GM23338 (cell line): ENCODE results near the gene PCDHA8. TPM values are rescaled to one million over a fixed set of nuclear protein-coding genes. Genes with fewer than 3 reads are reported as not detected.
A peak's percentile ranks its signal among the peaks of the same experiment; 100 is the strongest.

Experiments used
- ATAC-seq: fragments of 200-7000 bp; cut with Tn5 transposase; 3 replicates; pipeline ENCODE4 v1.9.1; 2020
- DNase-seq: peaks from one replicate; pipeline ENCODE4 v3.0.0-alpha.2; 2015; ENCODE audit warnings: low spot score
- H2AFZ ChIP-seq: fragments of 200-600 bp; sonication (generic); 2 replicates; pipeline ENCODE4 v1.8.0; 2016; ENCODE audit warnings: antibody characterized with exemption, mild to moderate bottlenecking, moderate library complexity
- H3F3A ChIP-seq: fragments of 200-600 bp; sonication (generic); replicated peaks from 2 replicates; pipeline ENCODE4 v1.8.0; 2017; ENCODE audit warnings: antibody characterized with exemption, mixed run types, low read depth
- H3K27ac ChIP-seq: fragments of 200-600 bp; sonication (generic); 2 replicates; pipeline ENCODE4 v1.6.1; 2016; ENCODE audit warnings: low read depth
- H3K27me3 ChIP-seq: fragments of 200-600 bp; sonication (generic); 2 replicates; pipeline ENCODE4 v1.8.0; 2016; ENCODE audit warnings: mild to moderate bottlenecking, mixed run types, moderate library complexity; ENCODE audit not compliant: insufficient read depth
- H3K36me3 ChIP-seq: fragments of 200-600 bp; sonication (generic); 2 replicates; pipeline ENCODE4 v1.8.0; 2016; ENCODE audit warnings: mild to moderate bottlenecking; ENCODE audit not compliant: insufficient read depth
- H3K4me1 ChIP-seq: fragments of 200-600 bp; sonication (generic); 2 replicates; pipeline ENCODE4 v1.8.0; 2016; ENCODE audit warnings: mild to moderate bottlenecking, moderate library complexity; ENCODE audit not compliant: insufficient read depth
- H3K4me2 ChIP-seq: fragments of 200-600 bp; sonication (generic); 2 replicates; pipeline ENCODE4 v1.7.1; 2017; ENCODE audit warnings: mixed run types
- H3K4me3 ChIP-seq: fragments of 200-600 bp; sonication (generic); 2 replicates; pipeline ENCODE4 v1.6.1; 2016; ENCODE audit warnings: mixed run types
- H3K79me2 ChIP-seq: fragments of 200-600 bp; sonication (generic); replicated peaks from 2 replicates; pipeline ENCODE4 v1.8.0; 2017; ENCODE audit warnings: mild to moderate bottlenecking; ENCODE audit not compliant: insufficient read depth
- H3K9me2 ChIP-seq: fragments of 200-600 bp; sonication (generic); 2 replicates; pipeline ENCODE4 v1.8.0; 2017; ENCODE audit not compliant: insufficient read depth
- H4K20me1 ChIP-seq: fragments of 200-600 bp; sonication (generic); replicated peaks from 2 replicates; pipeline ENCODE4 v1.8.0; 2017; ENCODE audit warnings: mild to moderate bottlenecking; ENCODE audit not compliant: insufficient read depth
- H3K27ac Mint-ChIP-seq: 2 replicates; pipeline ENCODE4 v1.8.0; 2020; ENCODE audit warnings: inconsistent platforms, mild to moderate bottlenecking, moderate library complexity, mixed read lengths
- H3K27me3 Mint-ChIP-seq: 3 replicates; pipeline ENCODE4 v1.8.0; 2022; ENCODE audit warnings: low read depth, mild to moderate bottlenecking, moderate library complexity, mixed read lengths, inconsistent platforms; ENCODE audit not compliant: insufficient read depth, poor library complexity
- H3K36me3 Mint-ChIP-seq: 3 replicates; pipeline ENCODE4 v1.8.0; 2021; ENCODE audit warnings: low read depth, mild to moderate bottlenecking, inconsistent platforms, moderate library complexity, mixed read lengths
- H3K4me1 Mint-ChIP-seq: 3 replicates; pipeline ENCODE4 v1.8.0; 2020; ENCODE audit warnings: mild to moderate bottlenecking, inconsistent platforms, mixed read lengths
- H3K4me3 Mint-ChIP-seq: 3 replicates; pipeline ENCODE4 v1.8.0; 2021; ENCODE audit warnings: moderate library complexity, mild to moderate bottlenecking, inconsistent platforms, mixed read lengths
- H3K9me3 Mint-ChIP-seq: 3 replicates; pipeline ENCODE4 v1.8.0; 2020; ENCODE audit warnings: moderate library complexity, mild to moderate bottlenecking, inconsistent platforms, mixed read lengths
- EZH2 ChIP-seq: fragments of 200-600 bp; sonication (generic); IDR thresholded peaks from one replicate; pipeline ENCODE4 v1.8.0; 2017; ENCODE audit warnings: antibody characterized with exemption, mild to moderate bottlenecking, low read depth; ENCODE audit not compliant: unreplicated experiment
- NANOG ChIP-seq: IDR thresholded peaks from 2 replicates; pipeline ENCODE4 v1.6.1; 2016; ENCODE audit warnings: antibody characterized with exemption, borderline replicate concordance
- POLR2AphosphoS5 ChIP-seq: IDR thresholded peaks from 2 replicates; pipeline ENCODE4 v1.6.1; 2016; ENCODE audit warnings: antibody characterized with exemption, low read depth
- ZNF114 ChIP-seq: fragments of 250-450 bp; sonication (Bioruptor Pico); IDR thresholded peaks from 2 replicates; pipeline ENCODE4 v1.5.0; 2020; ENCODE audit warnings: mild to moderate bottlenecking, moderate library complexity
- polyA plus RNA-seq: library from polyadenylated mRNA; unstranded; fragments of >200 nt; fragmentation: Nextera tagmentation; extraction: Ambion mirVana; gene quantifications from 2 replicates; pipeline ENCODE4 v1.2.1, GENCODE V29; 2016
- total RNA-seq: library from RNA; depleted of rRNA; stranded (reverse); fragments of >200 nt; shearing (Covaris generic); gene quantifications from 2 replicates; pipeline ENCODE4 v1.2.3, GENCODE V29; 2014
- TF ChIP-seq, protein P1 (sequence below), 2 experiments: fragments of 200-600 bp in 1 of 2; sonication (generic) in 1 of 2; conservative IDR thresholded peaks; 2 replicates each; pipeline versions ENCODE4 v1.5.1 to v1.6.1; 2016 to 2017; ENCODE audit warnings: antibody characterized with exemption in 2 of 2, low read depth in 2 of 2, mild to moderate bottlenecking in 2 of 2, moderate library complexity in 1 of 2
- TF ChIP-seq, protein P2 (sequence below): IDR thresholded peaks from 2 replicates; pipeline ENCODE4 v1.6.1; 2016; ENCODE audit warnings: antibody characterized with exemption
- TF ChIP-seq, protein P3 (sequence below): IDR thresholded peaks from one replicate; pipeline ENCODE4 v1.6.1; 2018; ENCODE audit warnings: antibody characterized with exemption; ENCODE audit not compliant: unreplicated experiment

PCDHA8 gene
- total and polyA plus RNA-seq, 2 experiments from 2014 or later, result 0.86 to 3.1 TPM

DNA sequence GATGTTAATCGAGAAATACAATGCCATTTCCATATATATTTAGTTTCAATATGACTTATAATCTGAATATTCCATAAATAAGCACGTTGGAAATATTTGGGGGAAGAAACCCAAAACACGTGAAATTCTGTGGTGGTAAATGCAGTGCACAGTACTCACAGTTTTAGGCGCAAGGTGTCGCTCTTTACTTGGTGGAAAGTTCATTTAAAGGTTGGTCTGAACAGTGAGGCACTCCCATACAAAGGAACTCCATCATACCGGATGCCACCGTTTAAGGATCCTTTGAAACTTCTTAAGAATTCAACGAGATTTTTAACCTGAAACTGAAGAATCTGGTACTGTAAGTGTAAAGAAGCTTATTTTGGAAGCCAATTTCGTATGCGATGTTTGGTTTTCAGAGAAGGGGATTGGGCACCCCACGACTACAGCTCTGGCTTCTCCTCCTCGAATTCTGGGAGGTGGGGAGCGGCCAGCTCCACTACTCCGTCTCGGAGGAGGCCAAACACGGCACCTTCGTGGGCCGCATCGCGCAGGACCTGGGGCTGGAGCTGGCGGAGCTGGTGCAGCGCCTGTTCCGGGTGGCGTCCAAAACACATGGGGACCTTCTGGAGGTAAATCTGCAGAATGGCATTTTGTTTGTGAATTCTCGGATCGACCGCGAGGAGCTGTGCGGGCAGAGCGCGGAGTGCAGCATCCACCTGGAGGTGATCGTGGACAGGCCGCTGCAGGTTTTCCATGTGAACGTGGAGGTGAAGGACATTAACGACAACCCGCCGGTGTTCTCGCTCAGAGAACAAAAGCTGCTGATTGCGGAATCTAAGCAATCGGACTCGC lies 28.0 kb downstream of the PCDHA8 start, which contains the start of gene PCDHA11:
TSS of gene PCDHA11 (plus strand) at position 237 of the 834 bp plus-strand sequence. CDS start at position 384, 147 bp downstream.
- Mint-ChIP-seq H3K9me3 (peaks cover 22% of the 10 kb centered on the region; the same call in 2 of the 3 replicates), H3K4me3 (peak within 1 kb of the TSS; percentile 86), H3K27me3 (no peaks in the 10 kb centered on the region), H3K27ac (peak within 1 kb of the TSS; percentile 86), H3K36me3 (peaks cover 38% of the 10 kb centered on the region), H3K4me1 (peaks cover 11% of the 10 kb centered on the region)
- Histone ChIP-seq H4K20me1 (no peaks in the 10 kb centered on the region; the same call in 1 of the 2 replicates), H2AFZ (no peak within 1 kb of the TSS), H3K9me2 (no peaks in the 10 kb centered on the region), H3K4me3 (peak within 1 kb of the TSS; percentile 59), H3K4me2 (peak within 1 kb of the TSS; percentile 72), H3K79me2 (peaks cover 27% of the 10 kb centered on the region), H3K27ac (peak within 1 kb of the TSS; percentile 48; the same call in 1 of the 2 replicates), H3F3A (no peaks in the 10 kb centered on the region), H3K27me3 (no peaks in the 10 kb centered on the region), H3K4me1 (0 out of 2 replicates have a peak, but pooled peaks cover 9% of the 10 kb centered on the region), H3K36me3 (no peaks in the 10 kb centered on the region; the same call in 1 of the 2 replicates)
- ATAC-seq (peak; percentile 94), DNase-seq (peak; percentile 87)
- TF ChIP-seq POLR2AphosphoS5, result peak; percentile 44; the same call in 1 of the 2 replicates
- TF ChIP-seq EZH2, result no peak
- TF ChIP-seq, protein P1, sequence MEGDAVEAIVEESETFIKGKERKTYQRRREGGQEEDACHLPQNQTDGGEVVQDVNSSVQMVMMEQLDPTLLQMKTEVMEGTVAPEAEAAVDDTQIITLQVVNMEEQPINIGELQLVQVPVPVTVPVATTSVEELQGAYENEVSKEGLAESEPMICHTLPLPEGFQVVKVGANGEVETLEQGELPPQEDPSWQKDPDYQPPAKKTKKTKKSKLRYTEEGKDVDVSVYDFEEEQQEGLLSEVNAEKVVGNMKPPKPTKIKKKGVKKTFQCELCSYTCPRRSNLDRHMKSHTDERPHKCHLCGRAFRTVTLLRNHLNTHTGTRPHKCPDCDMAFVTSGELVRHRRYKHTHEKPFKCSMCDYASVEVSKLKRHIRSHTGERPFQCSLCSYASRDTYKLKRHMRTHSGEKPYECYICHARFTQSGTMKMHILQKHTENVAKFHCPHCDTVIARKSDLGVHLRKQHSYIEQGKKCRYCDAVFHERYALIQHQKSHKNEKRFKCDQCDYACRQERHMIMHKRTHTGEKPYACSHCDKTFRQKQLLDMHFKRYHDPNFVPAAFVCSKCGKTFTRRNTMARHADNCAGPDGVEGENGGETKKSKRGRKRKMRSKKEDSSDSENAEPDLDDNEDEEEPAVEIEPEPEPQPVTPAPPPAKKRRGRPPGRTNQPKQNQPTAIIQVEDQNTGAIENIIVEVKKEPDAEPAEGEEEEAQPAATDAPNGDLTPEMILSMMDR (conservative IDR thresholded peaks at IDR 0.05; ENCODE audit: low read depth in 2 of 2), result peak; percentile 76 to 82
- TF ChIP-seq ZNF114 (CRISPR knock-in tag), result no peak
- peak; percentile 34; the same call in 1 of the 2 replicates for TF ChIP-seq NANOG
- TF ChIP-seq, protein P2, sequence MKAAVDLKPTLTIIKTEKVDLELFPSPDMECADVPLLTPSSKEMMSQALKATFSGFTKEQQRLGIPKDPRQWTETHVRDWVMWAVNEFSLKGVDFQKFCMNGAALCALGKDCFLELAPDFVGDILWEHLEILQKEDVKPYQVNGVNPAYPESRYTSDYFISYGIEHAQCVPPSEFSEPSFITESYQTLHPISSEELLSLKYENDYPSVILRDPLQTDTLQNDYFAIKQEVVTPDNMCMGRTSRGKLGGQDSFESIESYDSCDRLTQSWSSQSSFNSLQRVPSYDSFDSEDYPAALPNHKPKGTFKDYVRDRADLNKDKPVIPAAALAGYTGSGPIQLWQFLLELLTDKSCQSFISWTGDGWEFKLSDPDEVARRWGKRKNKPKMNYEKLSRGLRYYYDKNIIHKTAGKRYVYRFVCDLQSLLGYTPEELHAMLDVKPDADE, result no peak
- TF ChIP-seq, protein P3, sequence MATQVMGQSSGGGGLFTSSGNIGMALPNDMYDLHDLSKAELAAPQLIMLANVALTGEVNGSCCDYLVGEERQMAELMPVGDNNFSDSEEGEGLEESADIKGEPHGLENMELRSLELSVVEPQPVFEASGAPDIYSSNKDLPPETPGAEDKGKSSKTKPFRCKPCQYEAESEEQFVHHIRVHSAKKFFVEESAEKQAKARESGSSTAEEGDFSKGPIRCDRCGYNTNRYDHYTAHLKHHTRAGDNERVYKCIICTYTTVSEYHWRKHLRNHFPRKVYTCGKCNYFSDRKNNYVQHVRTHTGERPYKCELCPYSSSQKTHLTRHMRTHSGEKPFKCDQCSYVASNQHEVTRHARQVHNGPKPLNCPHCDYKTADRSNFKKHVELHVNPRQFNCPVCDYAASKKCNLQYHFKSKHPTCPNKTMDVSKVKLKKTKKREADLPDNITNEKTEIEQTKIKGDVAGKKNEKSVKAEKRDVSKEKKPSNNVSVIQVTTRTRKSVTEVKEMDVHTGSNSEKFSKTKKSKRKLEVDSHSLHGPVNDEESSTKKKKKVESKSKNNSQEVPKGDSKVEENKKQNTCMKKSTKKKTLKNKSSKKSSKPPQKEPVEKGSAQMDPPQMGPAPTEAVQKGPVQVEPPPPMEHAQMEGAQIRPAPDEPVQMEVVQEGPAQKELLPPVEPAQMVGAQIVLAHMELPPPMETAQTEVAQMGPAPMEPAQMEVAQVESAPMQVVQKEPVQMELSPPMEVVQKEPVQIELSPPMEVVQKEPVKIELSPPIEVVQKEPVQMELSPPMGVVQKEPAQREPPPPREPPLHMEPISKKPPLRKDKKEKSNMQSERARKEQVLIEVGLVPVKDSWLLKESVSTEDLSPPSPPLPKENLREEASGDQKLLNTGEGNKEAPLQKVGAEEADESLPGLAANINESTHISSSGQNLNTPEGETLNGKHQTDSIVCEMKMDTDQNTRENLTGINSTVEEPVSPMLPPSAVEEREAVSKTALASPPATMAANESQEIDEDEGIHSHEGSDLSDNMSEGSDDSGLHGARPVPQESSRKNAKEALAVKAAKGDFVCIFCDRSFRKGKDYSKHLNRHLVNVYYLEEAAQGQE, result peak; percentile 27
